WTC11 (cell line): ENCODE results near the gene ZNF577. TPM values are rescaled to one million over a fixed set of nuclear protein-coding genes. Genes with fewer than 3 reads are reported as not detected.

Experiments used
- ATAC-seq: fragments of 200-7000 bp; cut with Tn5 transposase; 2 replicates; pipeline ENCODE4 v1.10.0; 2021; ENCODE audit warnings: mild to moderate bottlenecking, moderate library complexity
- CTCF ChIA-PET: fragments of 300-600 bp; sonication (Branson Sonifier 250); formaldehyde crosslinking; loops from one replicate; lab custom pipeline; 2021; ENCODE audit warnings: antibody characterized with exemption; lab: Charles Lee
- POLR2A ChIA-PET: fragments of 350-600 bp; sonication (Branson Sonifier 250); formaldehyde crosslinking; loops from one replicate; lab custom pipeline; 2021; ENCODE audit warnings: antibody characterized with exemption; lab: Charles Lee
- DNase-seq: peaks from one replicate; pipeline ENCODE4 v3.0.0; 2021; ENCODE audit warnings: low spot score
- H3K27ac Mint-ChIP-seq: 2 replicates; pipeline ENCODE4 v1.8.0; 2021; ENCODE audit warnings: mixed read lengths
- H3K27me3 Mint-ChIP-seq: 2 replicates; pipeline ENCODE4 v1.8.0; 2021; ENCODE audit warnings: low read depth, mild to moderate bottlenecking, moderate library complexity, mixed read lengths
- H3K36me3 Mint-ChIP-seq: 2 replicates; pipeline ENCODE4 v1.8.0; 2021; ENCODE audit warnings: mixed read lengths
- H3K4me1 Mint-ChIP-seq: 2 replicates; pipeline ENCODE4 v1.8.0; 2022; ENCODE audit warnings: mixed read lengths
- H3K4me3 Mint-ChIP-seq: 2 replicates; pipeline ENCODE4 v1.8.0; 2021; ENCODE audit warnings: mild to moderate bottlenecking, moderate library complexity, mixed read lengths
- H3K9me3 Mint-ChIP-seq: 2 replicates; pipeline ENCODE4 v1.8.0; 2021; ENCODE audit warnings: mixed read lengths
- ATF6 ChIP-seq: sonication (generic); formaldehyde crosslinking; IDR thresholded peaks from 2 replicates; pipeline ENCODE4 v1.8.1; 2023; ENCODE audit warnings: mild to moderate bottlenecking, missing genetic modification reagents
- ELF4 ChIP-seq: sonication (generic); formaldehyde crosslinking; IDR thresholded peaks from 2 replicates; pipeline ENCODE4 v1.8.1; 2022; ENCODE audit warnings: low read depth, mild to moderate bottlenecking, moderate library complexity, missing genetic modification reagents
- EMX1 ChIP-seq: fragments of 250-450 bp; sonication (Bioruptor Pico); IDR thresholded peaks from 2 replicates; pipeline ENCODE4 v1.8.0; 2021; ENCODE audit warnings: mild to moderate bottlenecking
- FOXK1 ChIP-seq: sonication (generic); formaldehyde crosslinking; IDR thresholded peaks from 2 replicates; pipeline ENCODE4 v1.8.0; 2022; ENCODE audit warnings: mild to moderate bottlenecking, moderate library complexity, missing genetic modification reagents
- FOXP1 ChIP-seq: sonication (generic); formaldehyde crosslinking; IDR thresholded peaks from 2 replicates; pipeline ENCODE4 v1.8.0; 2022; ENCODE audit warnings: missing genetic modification reagents, mild to moderate bottlenecking, moderate library complexity, borderline replicate concordance
- IRF2 ChIP-seq: sonication (generic); formaldehyde crosslinking; IDR thresholded peaks from 2 replicates; pipeline ENCODE4 v1.8.0; 2022; ENCODE audit warnings: low read depth, missing genetic modification reagents, borderline replicate concordance
- MXD4 ChIP-seq: fragments of 250-450 bp; sonication (Bioruptor Pico); IDR thresholded peaks from 2 replicates; pipeline ENCODE4 v1.8.0; 2021; ENCODE audit warnings: mild to moderate bottlenecking, moderate library complexity, borderline replicate concordance
- NFATC4 ChIP-seq: fragments of 250-450 bp; sonication (Bioruptor Pico); IDR thresholded peaks from 2 replicates; pipeline ENCODE4 v1.9.0; 2021; ENCODE audit warnings: mild to moderate bottlenecking
- NFYB ChIP-seq: sonication (generic); formaldehyde crosslinking; conservative IDR thresholded peaks from 2 replicates; pipeline ENCODE4 v1.8.0; 2022; ENCODE audit warnings: low read depth, missing genetic modification reagents
- NR2C2 ChIP-seq: sonication (generic); formaldehyde crosslinking; IDR thresholded peaks from 2 replicates; pipeline ENCODE4 v1.8.0; 2022; ENCODE audit warnings: mild to moderate bottlenecking, missing genetic modification reagents
- RELA ChIP-seq: sonication (generic); formaldehyde crosslinking; IDR thresholded peaks from 2 replicates; pipeline ENCODE4 v1.8.1; 2022; ENCODE audit warnings: missing genetic modification reagents, mild to moderate bottlenecking, borderline replicate concordance
- SMAD3 ChIP-seq: sonication (generic); formaldehyde crosslinking; IDR thresholded peaks from 2 replicates; pipeline ENCODE4 v1.8.0; 2022; ENCODE audit warnings: missing genetic modification reagents, mild to moderate bottlenecking, borderline replicate concordance
- SOX15 ChIP-seq: fragments of 250-450 bp; sonication (Bioruptor Pico); IDR thresholded peaks from 2 replicates; pipeline ENCODE4 v1.9.0; 2021; ENCODE audit warnings: mild to moderate bottlenecking
- ZNF121 ChIP-seq: sonication (generic); formaldehyde crosslinking; IDR thresholded peaks from 2 replicates; pipeline ENCODE4 v1.8.0; 2023; ENCODE audit warnings: missing genetic modification reagents
- ZNF423 ChIP-seq: fragments of 250-450 bp; sonication (Bioruptor Pico); IDR thresholded peaks from 2 replicates; pipeline ENCODE4 v2.1.2; 2022; ENCODE audit warnings: mild to moderate bottlenecking, moderate library complexity
- ZNF425 ChIP-seq: fragments of 250-450 bp; sonication (Bioruptor Pico); conservative IDR thresholded peaks from 2 replicates; pipeline ENCODE4 v1.9.0; 2021; ENCODE audit warnings: mild to moderate bottlenecking
- ZSCAN18 ChIP-seq: fragments of 250-450 bp; sonication (Bioruptor Pico); IDR thresholded peaks from 2 replicates; pipeline ENCODE4 v2.1.2; 2022; ENCODE audit warnings: mild to moderate bottlenecking, moderate library complexity
- total RNA-seq: library from RNA; stranded (reverse); gene quantifications from 3 replicates; pipeline ENCODE4 v1.2.3, GENCODE V29; 2021
- TF ChIP-seq, protein P1 (sequence below): sonication (generic); formaldehyde crosslinking; IDR thresholded peaks from 2 replicates; pipeline ENCODE4 v1.8.0; 2022; ENCODE audit warnings: mild to moderate bottlenecking, missing genetic modification reagents
- TF ChIP-seq, protein P2 (sequence below): sonication (generic); formaldehyde crosslinking; conservative IDR thresholded peaks from 2 replicates; pipeline ENCODE4 v1.8.1; 2023; ENCODE audit warnings: mild to moderate bottlenecking, low read depth, missing genetic modification reagents, moderate library complexity
- TF ChIP-seq, protein P3 (sequence below): fragments of 250-450 bp; sonication (Bioruptor Pico); IDR thresholded peaks from 2 replicates; pipeline ENCODE4 v1.9.0; 2021; ENCODE audit warnings: mild to moderate bottlenecking

ZNF577 gene
- total RNA-seq, 1 experiment from 2014 or later, result 45.2 TPM

DNA sequence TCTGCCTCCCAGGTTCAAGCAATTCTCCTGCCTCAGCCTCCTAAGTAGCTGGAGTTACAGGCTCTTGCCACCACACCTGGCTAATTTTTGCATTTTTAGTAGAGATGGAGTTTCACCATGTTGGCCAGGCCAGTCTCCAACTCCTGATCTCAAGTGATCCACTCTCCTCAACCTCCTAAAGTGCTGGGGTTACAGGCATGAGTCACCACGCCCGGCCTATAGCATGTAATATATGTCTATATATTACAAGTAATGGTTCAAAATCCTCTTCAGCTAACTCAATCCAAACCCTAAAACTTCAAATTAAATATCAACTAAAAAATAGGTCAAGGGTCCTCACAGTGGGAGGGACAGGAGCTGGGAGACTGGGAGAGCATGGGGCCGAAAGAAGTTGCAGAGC, 64.8 kb downstream of the ZNF577 start (continued):
- TF ChIP-seq NFYB, result no peak
- TF ChIP-seq IRF2 (CRISPR knock-in tag), result no peak

- no peak for ATAC-seq
- CTCF ChIA-PET, result no interaction called here
- no peak for DNase-seq
- Mint-ChIP-seq H3K9me3 (peaks cover 52% of the 10 kb centered on the region), H3K27ac (no peak overlapping the region), H3K27me3 (no peaks in the 10 kb centered on the region; the same call in none of the 2 replicates), H3K4me3 (no peak overlapping the region), H3K36me3 (peaks cover 38% of the 10 kb centered on the region), H3K4me1 (peaks cover 15% of the 10 kb centered on the region)
- TF ChIP-seq FOXP1 (no peak), FOXK1 (CRISPR knock-in tag) (no peak), ZNF423 (no peak), EMX1 (no peak), ZNF425 (CRISPR knock-in tag) (no peak), SMAD3 (CRISPR knock-in tag) (no peak), ATF6 (CRISPR knock-in tag) (no peak), ZNF121 (no peak), SOX15 (no peak), ELF4 (CRISPR knock-in tag) (no peak), RELA (CRISPR knock-in tag) (no peak), NFATC4 (CRISPR knock-in tag) (no peak), ZSCAN18 (CRISPR knock-in tag) (no peak), NR2C2 (CRISPR knock-in tag) (no peak), MXD4 (CRISPR knock-in tag) (no peak)
- TF ChIP-seq, protein P1, sequence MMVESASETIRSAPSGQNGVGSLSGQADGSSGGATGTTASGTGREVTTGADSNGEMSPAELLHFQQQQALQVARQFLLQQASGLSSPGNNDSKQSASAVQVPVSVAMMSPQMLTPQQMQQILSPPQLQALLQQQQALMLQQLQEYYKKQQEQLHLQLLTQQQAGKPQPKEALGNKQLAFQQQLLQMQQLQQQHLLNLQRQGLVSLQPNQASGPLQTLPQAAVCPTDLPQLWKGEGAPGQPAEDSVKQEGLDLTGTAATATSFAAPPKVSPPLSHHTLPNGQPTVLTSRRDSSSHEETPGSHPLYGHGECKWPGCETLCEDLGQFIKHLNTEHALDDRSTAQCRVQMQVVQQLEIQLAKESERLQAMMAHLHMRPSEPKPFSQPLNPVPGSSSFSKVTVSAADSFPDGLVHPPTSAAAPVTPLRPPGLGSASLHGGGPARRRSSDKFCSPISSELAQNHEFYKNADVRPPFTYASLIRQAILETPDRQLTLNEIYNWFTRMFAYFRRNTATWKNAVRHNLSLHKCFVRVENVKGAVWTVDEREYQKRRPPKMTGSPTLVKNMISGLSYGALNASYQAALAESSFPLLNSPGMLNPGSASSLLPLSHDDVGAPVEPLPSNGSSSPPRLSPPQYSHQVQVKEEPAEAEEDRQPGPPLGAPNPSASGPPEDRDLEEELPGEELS (CRISPR knock-in tag), result no peak
- TF ChIP-seq, protein P2, sequence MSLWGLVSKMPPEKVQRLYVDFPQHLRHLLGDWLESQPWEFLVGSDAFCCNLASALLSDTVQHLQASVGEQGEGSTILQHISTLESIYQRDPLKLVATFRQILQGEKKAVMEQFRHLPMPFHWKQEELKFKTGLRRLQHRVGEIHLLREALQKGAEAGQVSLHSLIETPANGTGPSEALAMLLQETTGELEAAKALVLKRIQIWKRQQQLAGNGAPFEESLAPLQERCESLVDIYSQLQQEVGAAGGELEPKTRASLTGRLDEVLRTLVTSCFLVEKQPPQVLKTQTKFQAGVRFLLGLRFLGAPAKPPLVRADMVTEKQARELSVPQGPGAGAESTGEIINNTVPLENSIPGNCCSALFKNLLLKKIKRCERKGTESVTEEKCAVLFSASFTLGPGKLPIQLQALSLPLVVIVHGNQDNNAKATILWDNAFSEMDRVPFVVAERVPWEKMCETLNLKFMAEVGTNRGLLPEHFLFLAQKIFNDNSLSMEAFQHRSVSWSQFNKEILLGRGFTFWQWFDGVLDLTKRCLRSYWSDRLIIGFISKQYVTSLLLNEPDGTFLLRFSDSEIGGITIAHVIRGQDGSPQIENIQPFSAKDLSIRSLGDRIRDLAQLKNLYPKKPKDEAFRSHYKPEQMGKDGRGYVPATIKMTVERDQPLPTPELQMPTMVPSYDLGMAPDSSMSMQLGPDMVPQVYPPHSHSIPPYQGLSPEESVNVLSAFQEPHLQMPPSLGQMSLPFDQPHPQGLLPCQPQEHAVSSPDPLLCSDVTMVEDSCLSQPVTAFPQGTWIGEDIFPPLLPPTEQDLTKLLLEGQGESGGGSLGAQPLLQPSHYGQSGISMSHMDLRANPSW (CRISPR knock-in tag), result no peak
- TF ChIP-seq, protein P3, sequence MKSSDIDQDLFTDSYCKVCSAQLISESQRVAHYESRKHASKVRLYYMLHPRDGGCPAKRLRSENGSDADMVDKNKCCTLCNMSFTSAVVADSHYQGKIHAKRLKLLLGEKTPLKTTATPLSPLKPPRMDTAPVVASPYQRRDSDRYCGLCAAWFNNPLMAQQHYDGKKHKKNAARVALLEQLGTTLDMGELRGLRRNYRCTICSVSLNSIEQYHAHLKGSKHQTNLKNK, result no peak
- POLR2A ChIA-PET, result no interaction called here
Observed at GRCh38 chr19:51822325-51822724, 65.4 kb downstream of the ZNF577 start.
